Activated naive CD8-positive, alpha-beta T cell treated with anti-CD3 and anti-CD28 coated beads, Interleukin-2, amount 50 U/mL, for 24 hours (primary cell): ENCODE results near the gene CDCA7L.
"Not testable (repeated sequence)": the region's sequence is repeated elsewhere in the genome, so short reads cannot be mapped to it uniquely, and the experiment has no call there.

Source experiments
- ATAC-seq: fragments of 150-1000 bp; cut with Tn5 transposase; one replicate; pipeline ENCODE4 v1.10.0; 2021
- DNase-seq: peaks from one replicate; pipeline ENCODE4 v3.0.0; 2021
- H3K27ac Mint-ChIP-seq: one replicate; pipeline ENCODE4 v1.8.0; 2021; ENCODE audit warnings: mild to moderate bottlenecking, mixed read lengths
- H3K27me3 Mint-ChIP-seq: one replicate; pipeline ENCODE4 v1.8.0; 2021; ENCODE audit warnings: mixed read lengths
- H3K36me3 Mint-ChIP-seq: one replicate; pipeline ENCODE4 v1.8.0; 2021; ENCODE audit warnings: low read depth, mixed read lengths
- H3K4me1 Mint-ChIP-seq: one replicate; pipeline ENCODE4 v1.8.0; 2021; ENCODE audit warnings: mixed read lengths
- H3K4me3 Mint-ChIP-seq: one replicate; pipeline ENCODE4 v1.8.0; 2021; ENCODE audit warnings: mild to moderate bottlenecking, moderate library complexity, mixed read lengths
- H3K9me3 Mint-ChIP-seq: one replicate; pipeline ENCODE4 v1.8.0; 2021; ENCODE audit warnings: mixed read lengths

The CDCA7L gene

DNA sequence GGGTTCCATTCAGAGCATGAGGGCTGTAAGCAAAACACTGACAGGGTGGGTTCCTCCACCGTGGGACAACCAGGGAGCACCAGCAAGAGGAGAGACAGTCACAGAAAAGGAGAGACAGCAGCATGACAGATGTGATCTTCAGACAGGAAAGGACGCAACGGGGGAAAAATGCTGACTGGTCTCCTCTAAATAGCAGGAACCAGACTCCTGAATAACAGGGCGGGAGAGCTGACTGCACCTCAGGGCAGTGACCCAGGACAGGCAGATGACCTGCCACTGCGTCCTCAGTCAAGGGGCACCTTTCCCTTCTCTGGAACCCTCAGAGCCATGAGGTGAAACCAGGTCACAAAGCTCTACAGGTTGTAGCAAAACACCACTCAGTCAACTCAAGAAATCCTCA is 37.0 kb downstream of the CDCA7L start:
- ATAC-seq: no peak
- no peak for DNase-seq
- no peaks in the 10 kb centered on the region for H3K4me1 Mint-ChIP-seq
- no peaks in the 10 kb centered on the region for H3K27me3 Mint-ChIP-seq
- H3K4me3 Mint-ChIP-seq: no peak overlapping the region
- H3K9me3 Mint-ChIP-seq: no peaks in the 10 kb centered on the region
- no peak overlapping the region for H3K27ac Mint-ChIP-seq
- peaks cover 43% of the 10 kb centered on the region for H3K36me3 Mint-ChIP-seq

DNA sequence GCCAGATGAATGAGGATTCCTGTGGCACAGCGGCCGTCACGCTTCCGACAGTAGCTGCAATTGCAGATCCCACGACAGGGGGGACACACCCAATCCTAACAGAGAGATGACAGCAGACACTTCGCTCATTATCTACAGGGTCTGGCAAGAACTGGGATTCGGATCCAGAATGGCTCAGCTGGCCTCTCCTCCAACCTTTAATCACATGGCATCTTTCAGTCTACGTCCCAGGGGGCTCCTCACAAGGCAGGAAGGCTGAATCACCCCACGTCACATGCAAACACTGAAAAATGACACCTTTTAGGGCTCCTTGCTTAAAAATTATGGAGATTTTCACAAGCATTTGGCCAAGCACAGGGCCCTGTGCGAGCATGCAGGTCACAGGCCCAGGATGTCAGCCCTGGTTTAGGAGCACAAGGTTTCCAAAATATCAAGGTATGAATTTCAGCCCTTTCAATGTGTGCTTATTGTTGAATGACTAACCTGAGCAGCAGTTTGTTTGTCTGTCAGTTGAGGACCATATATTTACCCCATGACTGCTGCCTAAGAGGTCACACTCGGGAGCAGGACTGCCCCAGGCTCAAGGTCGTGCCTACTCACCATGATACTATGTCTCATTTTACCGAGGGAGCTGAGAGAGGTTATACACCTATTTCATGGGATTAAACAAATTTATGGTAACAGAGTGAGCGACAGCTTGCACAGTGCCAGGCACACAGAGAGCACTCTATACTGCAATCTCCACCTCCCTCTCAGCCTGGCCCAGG is 42.5 kb downstream of the CDCA7L start:
- ATAC-seq (no peak), DNase-seq (no peak)
- no peak overlapping the region for H3K4me3 Mint-ChIP-seq
- H3K4me1 Mint-ChIP-seq: peaks cover 12% of the 10 kb centered on the region
- no peaks in the 10 kb centered on the region for H3K27me3 Mint-ChIP-seq
- peaks cover 73% of the 10 kb centered on the region for H3K36me3 Mint-ChIP-seq
- no peak overlapping the region for H3K27ac Mint-ChIP-seq
- no peaks in the 10 kb centered on the region for H3K9me3 Mint-ChIP-seq

DNA sequence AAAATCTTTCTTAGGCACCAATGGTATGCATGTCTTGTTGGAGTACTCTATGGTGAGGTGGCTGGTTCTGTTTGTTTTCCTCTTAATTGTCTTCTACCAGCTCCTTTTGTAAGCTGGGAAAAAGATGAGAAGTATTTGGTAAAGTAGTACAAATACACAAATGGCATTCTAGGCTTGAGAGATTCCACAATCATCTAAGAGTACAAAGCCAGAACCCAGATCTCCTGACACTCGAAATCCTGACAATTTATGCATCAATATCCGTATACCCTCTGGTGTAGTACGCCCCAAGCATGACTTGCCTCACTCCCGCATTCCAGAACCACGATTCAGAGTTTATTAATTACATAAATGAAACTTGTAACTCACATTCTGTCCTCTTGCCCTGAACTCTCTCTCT is 43.5 kb downstream of the CDCA7L start:
- H3K27me3 Mint-ChIP-seq: no peaks in the 10 kb centered on the region
- peaks cover 79% of the 10 kb centered on the region for H3K36me3 Mint-ChIP-seq
- no peak overlapping the region for H3K4me3 Mint-ChIP-seq
- DNase-seq (no peak), ATAC-seq (no peak)
- H3K9me3 Mint-ChIP-seq: peaks cover 6% of the 10 kb centered on the region
- H3K4me1 Mint-ChIP-seq: peaks cover 20% of the 10 kb centered on the region
- no peak overlapping the region for H3K27ac Mint-ChIP-seq

DNA sequence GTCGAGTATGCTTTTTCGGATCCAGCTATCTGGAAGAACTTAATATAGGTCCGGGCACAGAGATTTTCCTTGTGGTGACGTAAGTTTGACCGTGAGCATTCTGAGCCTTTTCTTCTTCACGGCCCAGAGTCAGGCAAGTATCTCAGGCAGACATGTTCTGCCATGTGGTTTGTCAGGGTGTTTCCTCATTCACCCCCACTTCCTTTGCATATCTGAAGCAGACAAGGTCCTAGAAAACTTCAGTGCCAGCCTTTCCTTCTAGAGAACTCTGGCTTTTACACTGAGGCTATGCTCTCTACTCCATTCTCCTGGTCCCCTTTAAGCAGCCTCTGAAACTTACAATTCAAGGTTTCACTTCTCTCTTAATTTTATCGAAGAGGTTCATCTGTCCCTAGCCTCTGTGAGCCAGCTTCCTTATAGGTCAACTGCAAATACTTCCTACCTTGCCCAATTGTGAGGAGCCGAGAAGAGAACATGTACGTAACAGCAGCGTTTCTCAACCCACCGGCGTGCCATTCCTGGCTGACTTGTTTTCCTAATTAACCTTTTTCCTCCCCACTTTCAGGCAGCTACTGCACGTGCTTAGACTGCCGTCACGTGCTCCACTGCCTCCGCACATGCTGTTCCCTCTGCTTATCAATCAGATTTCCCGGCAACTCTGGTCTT is 47.3 kb downstream of the CDCA7L start:
- peak; percentile 49 for ATAC-seq
- peaks cover 70% of the 10 kb centered on the region for H3K36me3 Mint-ChIP-seq
- H3K4me3 Mint-ChIP-seq: peak overlapping the region; percentile 15
- no peak for DNase-seq
- H3K4me1 Mint-ChIP-seq: peaks cover 23% of the 10 kb centered on the region
- H3K27me3 Mint-ChIP-seq: no peaks in the 10 kb centered on the region
- H3K9me3 Mint-ChIP-seq: peaks cover 9% of the 10 kb centered on the region
- H3K27ac Mint-ChIP-seq: peak overlapping the region; percentile 81

GRCh38 chr7:21893401-21893800 is 52.3 kb downstream of the CDCA7L start:
- no peaks in the 10 kb centered on the region for H3K27me3 Mint-ChIP-seq
- H3K27ac Mint-ChIP-seq: no peak overlapping the region
- DNase-seq (no peak), ATAC-seq (no peak)
- H3K4me3 Mint-ChIP-seq: no peak overlapping the region
- H3K36me3 Mint-ChIP-seq: peaks cover 27% of the 10 kb centered on the region
- peaks cover 9% of the 10 kb centered on the region for H3K9me3 Mint-ChIP-seq
- H3K4me1 Mint-ChIP-seq: peaks cover 12% of the 10 kb centered on the region

DNA sequence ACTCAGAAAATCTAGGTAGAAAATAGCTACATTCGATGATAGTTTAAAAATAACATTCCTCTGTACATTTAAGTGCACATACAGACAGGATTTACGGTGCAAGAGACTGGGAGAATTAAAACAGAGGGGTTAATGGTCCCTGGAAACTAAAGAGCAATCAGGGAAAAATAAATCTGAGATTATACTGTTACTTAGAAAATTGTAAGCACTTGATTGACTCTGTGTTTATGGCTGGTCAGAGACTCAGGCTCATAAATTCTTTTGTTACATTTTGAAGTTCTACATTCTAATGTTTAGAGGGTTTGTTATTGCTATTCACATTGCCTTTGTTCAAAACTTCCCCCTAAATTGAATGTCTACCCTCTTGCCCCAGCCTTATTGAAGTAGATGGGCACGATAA is 54.4 kb downstream of the CDCA7L start:
- no peak overlapping the region for H3K27ac Mint-ChIP-seq
- no peaks in the 10 kb centered on the region for H3K4me1 Mint-ChIP-seq
- ATAC-seq (no peak), DNase-seq (no peak)
- H3K4me3 Mint-ChIP-seq: no peak overlapping the region
- H3K36me3 Mint-ChIP-seq: peaks cover 13% of the 10 kb centered on the region
- H3K9me3 Mint-ChIP-seq: peaks cover 4% of the 10 kb centered on the region
- no peaks in the 10 kb centered on the region for H3K27me3 Mint-ChIP-seq

DNA sequence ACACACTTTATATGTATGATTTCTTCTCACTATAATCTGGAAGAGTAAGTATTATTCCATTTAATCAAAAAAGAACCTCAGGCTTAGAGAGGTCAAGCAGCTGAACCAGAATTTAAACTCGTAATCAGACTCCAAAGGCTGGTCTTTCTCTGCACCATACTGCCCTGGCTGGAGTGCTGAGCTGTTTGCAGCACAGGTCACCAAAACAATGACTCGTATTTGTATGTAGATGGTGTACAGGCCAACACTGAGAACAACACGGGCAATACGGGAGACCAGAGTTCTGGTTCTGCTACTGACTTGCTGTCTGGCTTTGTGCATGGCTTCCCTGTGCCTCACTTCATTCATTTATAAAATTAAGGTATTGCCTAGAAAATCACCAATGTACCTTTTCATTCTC is 57.9 kb downstream of the CDCA7L start:
- DNase-seq: no peak
- Mint-ChIP-seq H3K4me1 (no peaks in the 10 kb centered on the region), H3K27me3 (no peaks in the 10 kb centered on the region), H3K36me3 (no peaks in the 10 kb centered on the region), H3K27ac (no peak overlapping the region), H3K9me3 (no peaks in the 10 kb centered on the region), H3K4me3 (no peak overlapping the region)
- ATAC-seq: no peak

GRCh38 chr7:21887353-21887752 is 58.3 kb downstream of the CDCA7L start:
- H3K4me3 Mint-ChIP-seq: no peak overlapping the region
- H3K27me3 Mint-ChIP-seq: no peaks in the 10 kb centered on the region
- H3K9me3 Mint-ChIP-seq: no peaks in the 10 kb centered on the region
- no peak overlapping the region for H3K27ac Mint-ChIP-seq
- H3K36me3 Mint-ChIP-seq: no peaks in the 10 kb centered on the region
- DNase-seq: no peak
- H3K4me1 Mint-ChIP-seq: no peaks in the 10 kb centered on the region
- no peak for ATAC-seq

- no peaks in the 10 kb centered on the region for H3K4me1 Mint-ChIP-seq
These were observed 59.3 kb downstream of the CDCA7L start for GRCh38 chr7:21886396-21886795.

DNA sequence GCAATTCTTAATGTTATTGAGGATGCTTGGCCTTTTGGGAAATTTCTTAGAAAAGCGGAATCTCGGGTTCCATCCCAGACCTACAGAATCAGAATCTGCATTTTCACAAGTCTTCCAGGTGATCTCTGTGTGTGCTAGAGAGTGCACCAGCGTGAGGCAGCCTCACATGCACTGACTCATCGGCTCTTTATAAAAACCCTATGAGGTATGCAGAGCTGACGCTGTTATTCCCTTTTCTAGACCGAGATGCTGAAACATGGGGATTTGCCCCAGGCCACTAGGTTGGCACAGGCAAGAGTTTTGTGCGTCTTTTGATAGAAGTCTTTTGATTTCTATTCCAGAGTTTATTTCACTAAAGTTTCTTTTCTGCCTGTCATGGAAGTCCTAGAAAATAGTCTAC is 61.2 kb downstream of the CDCA7L start:
- Mint-ChIP-seq H3K36me3 (no peaks in the 10 kb centered on the region), H3K9me3 (no peaks in the 10 kb centered on the region), H3K4me3 (no peak overlapping the region), H3K4me1 (no peaks in the 10 kb centered on the region), H3K27ac (no peak overlapping the region), H3K27me3 (no peaks in the 10 kb centered on the region)
- ATAC-seq (no peak), DNase-seq (no peak)

More at GRCh38 chr7:21886396-21886795, 59.3 kb downstream of the CDCA7L start:
- no peaks in the 10 kb centered on the region for H3K27me3 Mint-ChIP-seq
- ATAC-seq (no peak), DNase-seq (no peak)
- H3K36me3 Mint-ChIP-seq: no peaks in the 10 kb centered on the region
- no peak overlapping the region for H3K27ac Mint-ChIP-seq
- H3K9me3 Mint-ChIP-seq: no peaks in the 10 kb centered on the region
- no peak overlapping the region for H3K4me3 Mint-ChIP-seq

DNA sequence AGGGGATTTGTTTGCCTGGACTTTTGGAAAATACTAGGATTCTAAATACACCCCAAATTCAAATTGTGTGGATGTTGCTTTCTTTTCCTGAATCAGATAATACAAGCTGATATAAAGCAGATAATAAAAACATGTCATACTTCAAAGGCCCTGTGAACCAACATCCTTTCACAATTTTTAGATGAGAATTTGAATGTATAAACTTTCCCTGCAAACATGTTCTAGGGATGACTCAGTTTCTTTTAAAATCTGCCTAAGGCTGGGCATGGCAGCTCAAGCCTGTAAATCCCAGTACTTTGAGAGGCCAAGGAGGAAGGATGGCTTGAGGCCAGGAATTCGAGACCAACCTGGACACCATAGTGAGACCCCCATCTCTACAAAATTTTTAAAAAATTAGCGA is 62.2 kb downstream of the CDCA7L start:
- not testable (repeated sequence) for ATAC-seq, H3K27me3 Mint-ChIP-seq, DNase-seq, H3K36me3 Mint-ChIP-seq, H3K27ac Mint-ChIP-seq, H3K4me1 Mint-ChIP-seq, H3K4me3 Mint-ChIP-seq, H3K9me3 Mint-ChIP-seq

DNA sequence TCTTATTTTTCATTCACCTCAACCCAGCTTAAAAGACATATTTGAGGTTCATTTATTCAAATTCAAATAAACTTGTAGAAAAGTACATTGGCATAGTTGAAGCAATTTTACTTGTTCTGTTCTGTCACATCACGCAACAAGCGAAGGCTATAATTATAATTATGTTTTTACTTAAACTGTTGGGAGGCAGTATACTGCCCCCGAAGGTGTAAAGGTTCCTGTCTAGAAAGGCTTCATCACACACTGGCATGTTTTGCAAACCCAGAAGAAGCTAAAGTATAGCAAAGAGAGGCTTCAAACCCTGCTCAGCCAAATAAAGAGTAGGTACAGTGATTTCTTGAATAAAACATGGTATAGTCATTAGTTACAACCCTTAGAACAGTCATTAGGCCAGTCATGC is 62.6 kb downstream of the CDCA7L start:
- Mint-ChIP-seq H3K9me3 (no peaks in the 10 kb centered on the region), H3K36me3 (no peaks in the 10 kb centered on the region), H3K4me1 (no peaks in the 10 kb centered on the region), H3K27ac (no peak overlapping the region), H3K27me3 (no peaks in the 10 kb centered on the region), H3K4me3 (no peak overlapping the region)
- ATAC-seq: no peak
- no peak for DNase-seq

GRCh38 chr7:21869785-21870402 is 75.8 kb downstream of the CDCA7L start:
- Mint-ChIP-seq H3K36me3 (peaks cover 5% of the 10 kb centered on the region), H3K4me3 (no peak overlapping the region), H3K4me1 (no peaks in the 10 kb centered on the region), H3K27me3 (no peaks in the 10 kb centered on the region), H3K9me3 (no peaks in the 10 kb centered on the region), H3K27ac (no peak overlapping the region)
- DNase-seq (no peak), ATAC-seq (no peak)

GRCh38 chr7:21868576-21868850 is 77.2 kb downstream of the CDCA7L start:
- Mint-ChIP-seq H3K4me3 (no peak overlapping the region), H3K9me3 (no peaks in the 10 kb centered on the region), H3K27me3 (no peaks in the 10 kb centered on the region), H3K36me3 (peaks cover 5% of the 10 kb centered on the region), H3K4me1 (no peaks in the 10 kb centered on the region), H3K27ac (no peak overlapping the region)
- DNase-seq: no peak
- ATAC-seq: no peak

DNA sequence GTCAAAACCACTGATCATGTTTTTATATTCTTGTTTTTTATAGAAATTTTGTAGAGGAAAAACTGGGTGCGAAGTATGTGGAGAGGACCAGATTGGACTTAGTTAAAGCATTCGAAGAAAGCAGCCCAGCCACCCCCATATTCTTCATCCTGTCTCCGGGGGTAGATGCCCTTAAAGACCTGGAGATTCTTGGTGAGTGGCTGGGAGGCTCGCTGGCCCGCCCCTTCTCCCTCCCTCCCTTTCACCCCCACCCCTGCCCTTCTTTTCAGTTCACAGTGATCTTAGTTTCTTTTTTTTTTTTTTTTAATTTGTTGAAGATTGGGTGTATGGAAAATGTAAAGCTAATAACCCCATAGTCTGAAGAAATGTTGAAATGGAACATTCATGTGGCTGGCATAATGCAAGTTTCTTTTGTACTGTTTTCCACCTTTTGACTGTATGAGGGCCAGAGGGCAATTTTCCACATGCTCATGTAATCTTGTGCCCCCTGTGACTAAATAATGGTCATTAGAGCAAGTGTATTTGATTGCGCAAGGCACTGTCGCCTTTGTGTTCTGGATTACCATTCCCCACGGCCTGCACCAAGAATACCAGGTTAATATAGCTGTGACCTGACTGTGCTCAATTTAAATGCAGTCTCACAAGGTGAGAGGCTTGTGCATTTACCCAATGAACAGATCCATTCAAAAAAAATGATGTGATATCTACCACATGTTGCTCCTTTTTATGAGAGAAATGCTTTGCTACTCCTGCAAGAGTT is 77.7 kb downstream of the CDCA7L start:
- peaks cover 2% of the 10 kb centered on the region for H3K36me3 Mint-ChIP-seq
- ATAC-seq (no peak), DNase-seq (no peak)
- no peak overlapping the region for H3K27ac Mint-ChIP-seq
- H3K27me3 Mint-ChIP-seq: no peaks in the 10 kb centered on the region
- no peaks in the 10 kb centered on the region for H3K4me1 Mint-ChIP-seq
- no peak overlapping the region for H3K4me3 Mint-ChIP-seq
- no peaks in the 10 kb centered on the region for H3K9me3 Mint-ChIP-seq
